GM19467 (cell line): ENCODE data around the gene MGAT5.

Source experiments
- ATAC-seq: cut with Tn5 transposase; IDR thresholded peaks from one replicate; pipeline ENCODE4 v1.9.1; 2021; ENCODE audit warnings: mild to moderate bottlenecking, moderate library complexity; ENCODE audit not compliant: unreplicated experiment

MGAT5 gene

DNA sequence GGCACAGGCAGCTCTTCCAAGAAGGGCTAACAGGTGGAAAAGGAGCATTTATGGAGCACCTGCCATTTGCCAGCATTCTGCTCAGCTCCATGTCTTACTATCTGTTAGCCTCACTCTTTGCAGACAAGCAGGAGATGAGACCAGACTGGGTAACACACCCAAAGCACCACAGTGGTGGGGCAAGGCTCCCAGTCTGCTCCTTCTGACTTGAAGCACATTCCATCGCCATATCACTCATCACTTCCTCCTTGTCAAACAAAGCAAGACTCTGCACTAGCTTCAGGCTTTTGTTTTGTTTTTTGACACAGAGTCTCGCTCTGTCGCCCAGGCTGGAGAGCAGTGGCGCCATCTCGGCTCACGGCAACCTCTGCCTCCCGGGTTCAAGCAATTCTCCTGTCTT is 182.8 kb downstream of the MGAT5 start:
- no peak for ATAC-seq

DNA sequence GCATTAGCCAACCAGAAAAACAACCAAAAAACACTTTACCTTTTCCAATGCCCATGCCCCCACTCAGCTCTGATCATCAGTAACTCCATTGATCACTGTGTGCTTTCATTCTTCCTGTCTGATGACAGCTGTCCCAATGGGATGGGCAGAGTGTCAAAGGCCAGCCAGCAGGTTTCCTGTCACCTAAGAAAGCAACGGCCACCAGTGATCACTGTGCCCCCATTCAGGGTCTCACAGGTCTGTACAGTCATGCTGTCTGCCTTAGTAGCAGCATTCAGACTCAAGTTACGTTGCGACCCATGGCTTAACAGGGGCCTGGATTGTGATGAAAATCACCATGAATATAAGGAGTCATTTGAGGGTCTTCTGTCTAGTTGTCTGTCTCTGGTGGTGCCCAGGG is 184.5 kb downstream of the MGAT5 start:
- ATAC-seq: no peak

- ATAC-seq: no peak
Measured at GRCh38 chr2:134440336-134440909, 186.6 kb downstream of the MGAT5 start.

DNA sequence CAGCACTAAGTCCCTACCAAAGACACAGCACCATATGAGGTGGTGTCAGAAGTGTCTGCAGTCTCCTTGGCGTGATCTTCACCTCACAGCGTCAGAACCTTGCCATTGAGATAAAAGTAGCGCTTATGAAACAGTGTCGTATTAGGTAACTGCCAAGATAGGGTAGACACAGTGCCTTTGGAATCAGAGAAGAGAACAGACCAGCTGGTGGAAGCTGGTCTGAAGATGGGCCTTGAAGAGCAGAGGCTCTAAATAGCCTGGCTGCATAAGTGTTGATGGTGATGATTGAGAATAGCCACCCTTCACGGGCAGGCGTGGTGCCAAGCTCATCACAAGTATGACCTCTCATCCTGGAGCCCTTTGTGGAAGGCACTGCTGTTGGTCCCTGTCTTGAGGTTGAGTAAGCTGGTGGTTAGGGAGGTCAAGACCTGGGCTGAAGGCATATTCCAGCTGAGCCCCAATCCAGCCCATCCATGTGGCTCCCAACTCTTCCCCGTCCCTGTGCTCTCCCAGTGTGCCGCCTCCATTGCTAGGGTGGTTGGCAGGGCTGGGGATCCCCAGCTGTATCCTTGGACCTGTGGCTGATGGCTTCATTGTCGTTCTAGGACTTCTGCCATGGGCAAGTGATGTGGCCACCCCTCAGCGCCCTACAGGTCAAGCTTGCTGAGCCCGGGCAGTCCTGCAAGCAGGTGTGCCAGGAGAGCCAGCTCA is 187.4 kb downstream of the MGAT5 start:
- no peak for ATAC-seq

- no peak for ATAC-seq
Measured at GRCh38 chr2:134443814-134444480, 190.1 kb downstream of the MGAT5 start.

- no peak for ATAC-seq
Measured at GRCh38 chr2:134445116-134445515, 191.2 kb downstream of the MGAT5 start.

DNA sequence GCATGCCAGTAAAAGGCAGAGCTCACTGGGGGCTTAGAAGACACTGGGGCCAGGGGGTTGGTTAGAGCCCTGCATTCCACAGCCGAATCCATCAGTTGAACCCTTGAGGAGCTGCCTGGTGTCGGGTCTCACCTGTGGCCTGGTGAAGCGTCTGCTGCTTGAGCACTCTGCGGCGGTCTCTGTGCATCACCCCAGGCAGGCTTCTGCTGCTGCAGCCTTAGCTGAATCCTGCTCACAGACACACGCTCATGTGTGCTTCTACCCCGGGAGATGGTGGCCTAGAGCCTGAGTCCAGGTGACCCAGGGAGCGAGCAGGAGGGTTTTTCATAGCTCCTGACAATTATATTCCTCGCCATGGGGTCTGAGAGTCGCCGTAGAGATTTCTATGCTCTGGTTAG is 192.1 kb downstream of the MGAT5 start:
- no peak for ATAC-seq

DNA sequence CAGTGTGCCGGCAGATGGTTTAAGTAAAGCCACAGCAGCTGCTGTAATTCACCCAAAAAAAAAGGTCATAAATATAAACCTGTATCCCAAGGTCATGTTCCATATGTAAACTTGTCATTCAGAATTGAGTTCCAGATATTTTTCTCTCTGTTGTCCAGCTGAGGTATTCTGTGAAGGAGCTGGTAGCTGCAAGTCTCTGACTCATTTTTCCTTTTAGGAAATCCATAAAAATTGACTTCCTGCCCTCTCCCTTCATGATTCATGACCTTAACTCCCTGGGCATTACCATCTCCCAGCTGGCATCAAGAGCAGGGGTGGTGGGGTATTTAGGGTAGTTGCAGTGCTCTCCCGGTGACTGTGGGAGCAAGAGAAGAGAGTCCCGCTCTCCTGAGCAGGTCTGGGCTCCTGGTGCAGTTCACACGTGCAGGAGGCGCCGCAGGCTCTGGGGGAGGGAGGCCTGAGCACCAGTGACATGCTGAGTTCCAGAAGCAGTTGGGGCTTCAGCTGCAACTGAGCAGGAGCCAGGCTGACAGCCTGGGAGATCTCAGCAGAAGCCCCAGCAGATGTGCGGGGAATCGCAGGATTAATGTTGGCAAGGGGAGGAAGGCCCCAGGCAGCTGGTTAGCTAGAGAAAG is 192.6 kb downstream of the MGAT5 start:
- no peak for ATAC-seq

DNA sequence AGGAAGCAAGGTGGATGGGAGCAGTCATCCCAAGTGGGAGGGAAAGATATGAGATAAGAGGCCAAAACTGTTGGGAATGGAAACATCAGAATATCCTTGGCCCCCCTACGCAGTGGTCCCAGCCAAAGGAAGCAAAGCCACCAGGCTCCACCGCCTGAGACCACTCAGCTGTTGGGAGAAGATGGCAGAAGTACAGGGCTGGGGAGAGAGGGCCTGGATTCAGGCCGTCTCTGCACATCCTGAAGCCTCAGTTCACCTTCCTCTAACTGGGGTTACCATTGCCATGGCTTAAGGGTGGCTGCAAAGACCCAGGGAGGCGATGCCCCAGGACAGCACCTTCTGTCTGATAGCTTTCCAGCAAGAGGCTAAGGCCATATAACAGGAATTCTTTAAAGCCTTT is 193.8 kb downstream of the MGAT5 start:
- ATAC-seq: no peak

DNA sequence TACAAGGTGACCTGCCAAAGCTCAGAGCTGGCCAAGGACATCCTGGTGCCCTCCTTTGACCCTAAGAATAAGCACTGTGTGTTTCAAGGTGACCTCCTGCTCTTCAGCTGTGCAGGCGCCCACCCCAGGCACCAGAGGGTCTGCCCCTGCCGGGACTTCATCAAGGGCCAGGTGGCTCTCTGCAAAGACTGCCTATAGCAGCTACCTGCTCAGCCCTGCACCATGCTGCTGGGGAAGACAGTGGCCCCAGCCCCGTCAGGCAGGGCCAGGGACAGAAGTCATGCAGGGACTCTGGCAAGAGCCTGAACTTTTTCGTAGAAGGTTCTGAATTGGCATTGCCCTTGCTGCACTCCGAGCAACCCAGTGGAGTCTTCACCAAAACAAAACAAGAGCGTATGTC is 194.8 kb downstream of the MGAT5 start:
- ATAC-seq: no peak

- ATAC-seq: no peak
Measured at GRCh38 chr2:134449157-134449556, 195.3 kb downstream of the MGAT5 start.

DNA sequence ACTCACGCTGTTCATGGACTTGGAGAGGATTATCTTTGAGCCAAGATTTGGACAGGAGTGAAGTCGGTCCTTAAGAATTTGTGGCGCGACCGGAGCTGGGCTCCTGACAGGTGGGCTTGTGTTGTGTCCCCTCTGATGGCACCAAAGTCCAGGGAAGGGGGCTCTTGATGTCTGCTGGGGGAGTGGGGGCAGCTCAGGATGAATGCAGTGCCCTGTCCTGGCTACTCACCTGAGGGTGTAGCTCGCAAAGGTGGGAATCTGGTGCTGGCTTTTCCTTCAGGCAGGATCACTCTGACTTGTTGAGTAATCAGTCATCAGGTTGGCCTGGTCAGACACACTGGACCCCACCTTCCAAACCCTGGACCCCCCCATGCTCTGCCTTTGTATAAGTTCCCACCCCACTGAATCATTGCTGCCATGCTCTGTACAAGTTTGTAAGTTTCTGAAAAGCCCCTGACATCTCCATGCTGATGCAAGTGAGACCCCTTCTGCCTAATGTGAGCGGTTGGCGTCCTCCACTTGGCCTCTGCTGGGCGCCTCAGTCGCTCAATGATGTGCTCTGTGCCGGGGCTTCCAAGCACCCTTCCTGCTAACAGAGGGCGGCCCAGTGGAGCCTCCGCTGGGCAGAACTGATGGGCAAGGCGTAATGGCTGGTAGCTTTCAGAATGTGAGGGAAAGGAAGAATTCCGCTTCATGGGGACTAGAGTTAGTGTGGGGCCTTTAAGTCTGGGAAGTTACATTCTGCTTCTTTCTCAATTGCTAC is 196.1 kb downstream of the MGAT5 start:
- no peak for ATAC-seq

- ATAC-seq: no peak
Measured at GRCh38 chr2:134451347-134451630, 197.4 kb downstream of the MGAT5 start.

DNA sequence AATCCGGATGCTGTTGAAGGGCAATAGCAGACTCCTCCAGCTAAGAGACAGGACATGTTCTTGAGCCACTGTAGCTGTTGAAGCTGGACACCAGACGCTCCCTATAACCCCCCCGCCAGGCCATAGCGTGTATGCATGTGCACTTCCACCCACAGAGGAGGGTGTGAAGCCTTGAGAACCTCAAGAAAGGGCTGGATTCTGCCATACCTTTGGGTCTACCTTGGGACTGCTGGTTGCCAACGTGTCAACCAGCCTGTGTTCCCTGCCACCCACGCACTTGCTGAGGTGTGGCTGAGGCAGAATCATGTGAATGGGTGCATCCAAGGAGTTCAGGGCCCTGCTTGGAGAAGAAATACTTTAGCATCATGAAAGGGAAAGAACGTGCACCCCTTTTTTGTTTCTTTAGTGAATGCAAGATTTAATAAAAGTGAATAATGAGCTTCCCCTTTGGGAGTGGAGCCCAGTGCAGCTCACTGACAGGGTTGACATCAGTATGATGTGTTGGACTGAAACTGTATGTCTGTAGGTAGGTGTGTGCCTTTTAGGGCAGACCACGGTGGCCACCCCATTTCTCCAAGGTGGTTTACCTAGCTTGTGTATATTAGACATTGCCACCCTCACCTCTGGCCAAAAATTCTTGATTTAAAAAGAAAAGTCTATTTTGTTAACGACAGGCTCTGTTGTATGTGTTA is 198.3 kb downstream of the MGAT5 start:
- ATAC-seq: no peak

DNA sequence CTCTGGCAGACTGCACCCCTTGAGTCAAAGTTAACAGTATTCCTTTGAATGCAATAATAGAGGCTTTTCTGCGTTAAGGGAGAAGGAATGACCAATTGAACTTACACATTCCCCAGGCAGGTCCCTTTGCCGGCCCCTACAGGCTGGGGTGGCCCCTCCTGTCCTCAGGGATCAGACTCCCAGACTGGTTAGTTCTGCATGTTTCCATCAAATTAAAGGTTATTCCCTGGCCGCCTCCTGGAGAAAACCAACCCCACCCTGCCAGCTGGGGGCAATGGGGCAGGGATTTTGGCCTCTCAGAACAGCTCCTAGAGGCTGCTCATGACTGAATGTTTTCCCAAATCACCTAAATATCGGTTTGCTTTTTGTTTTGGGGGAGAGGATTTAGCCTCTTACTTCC is 199.6 kb downstream of the MGAT5 start:
- no peak for ATAC-seq

- no peak for ATAC-seq
Measured at GRCh38 chr2:134453973-134454372, 200.1 kb downstream of the MGAT5 start.

DNA sequence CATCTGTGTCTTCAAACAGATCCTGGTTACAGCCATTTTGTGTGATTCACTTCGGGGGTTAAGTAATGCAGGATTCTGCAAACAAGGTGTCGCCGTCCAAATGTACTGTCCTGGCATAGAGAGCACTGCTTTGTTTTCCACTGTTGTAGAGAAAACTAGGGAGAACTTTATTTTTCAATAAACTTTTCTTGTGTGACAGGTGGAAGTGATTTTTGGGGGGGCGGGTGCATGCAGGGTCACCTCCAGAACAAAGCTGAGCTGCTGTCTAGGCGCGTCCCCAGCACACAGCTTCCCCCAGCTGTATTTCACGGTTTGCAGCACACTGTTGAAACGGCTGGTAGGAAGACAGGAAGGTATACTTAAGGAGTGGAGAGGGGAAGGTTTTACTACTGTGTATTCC is 200.6 kb downstream of the MGAT5 start:
- no peak for ATAC-seq

DNA sequence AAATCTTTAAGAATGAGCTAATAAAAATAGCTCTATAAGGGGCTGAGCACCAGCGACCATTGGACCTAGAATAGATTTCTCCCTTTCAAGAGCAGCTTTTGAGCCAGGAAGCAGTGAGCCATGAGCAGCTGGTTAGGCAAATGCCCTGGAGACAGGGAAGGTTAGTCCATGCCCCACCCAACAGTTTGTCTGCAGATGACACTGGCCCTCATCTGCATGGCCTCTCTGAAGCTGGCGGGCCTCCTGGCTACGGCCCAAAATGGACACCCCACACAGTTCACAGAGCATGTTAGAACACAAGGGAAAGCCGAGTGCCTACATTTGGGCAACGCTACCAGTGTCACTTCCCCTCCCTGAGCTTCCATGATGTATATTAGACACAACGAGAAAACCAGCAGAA is 201.1 kb downstream of the MGAT5 start:
- ATAC-seq: no peak

- no peak for ATAC-seq
Measured at GRCh38 chr2:134455426-134455825, 201.6 kb downstream of the MGAT5 start.

GRCh38 chr2:134457353-134457752 is 203.5 kb downstream of the MGAT5 start:
- ATAC-seq: no peak
